GM12891 (cell line): Measurements from ENCODE around the gene ZDHHC11. TPM values are rescaled to one million over a fixed set of nuclear protein-coding genes. Genes with fewer than 3 reads are reported as not detected.

Experiments used
- DNase-seq: peaks from one replicate; pipeline ENCODE4 v3.0.0; 2011; ENCODE audit warnings: low spot score; ENCODE audit not compliant: insufficient read length
- FAIRE-seq: peaks from 2 replicates; lab custom pipeline; 2011; peaks lifted over from hg19 to GRCh38; lab: Jason Lieb, UNC
- PAX5 ChIP-seq: IDR thresholded peaks from 2 replicates; pipeline ENCODE4 v1.6.1; 2011; ENCODE audit warnings: low read length, moderate library complexity, mild to moderate bottlenecking; ENCODE audit not compliant: insufficient read depth, severe bottlenecking
- POLR2A ChIP-seq: IDR thresholded peaks from 2 replicates; pipeline ENCODE4 v1.6.1; 2011; ENCODE audit warnings: low read depth, low read length, control low read depth
- POLR2AphosphoS5 ChIP-seq: IDR thresholded peaks from 2 replicates; pipeline ENCODE4 v1.6.1; 2011; ENCODE audit warnings: low read depth, low read length, control low read depth
- POU2F2 ChIP-seq: IDR thresholded peaks from 2 replicates; pipeline ENCODE4 v1.6.1; 2011; ENCODE audit warnings: low read depth, mild to moderate bottlenecking, control low read depth, low read length, moderate library complexity
- SPI1 ChIP-seq: IDR thresholded peaks from 2 replicates; pipeline ENCODE4 v1.6.1; 2011; ENCODE audit warnings: low read depth, low read length, control low read depth
- TAF1 ChIP-seq: IDR thresholded peaks from 2 replicates; pipeline ENCODE4 v1.6.1; 2011; ENCODE audit warnings: low read depth, low read length, control low read depth
- polyA plus RNA-seq: library from polyadenylated mRNA; unstranded; fragments of >200 nt; gene quantifications from one replicate; pipeline ENCODE4 v1.2.1, GENCODE V29; 2012; ENCODE audit warnings: low read depth, missing spikeins, inconsistent platforms; ENCODE audit not compliant: missing spikeins

The ZDHHC11 gene, protein sequence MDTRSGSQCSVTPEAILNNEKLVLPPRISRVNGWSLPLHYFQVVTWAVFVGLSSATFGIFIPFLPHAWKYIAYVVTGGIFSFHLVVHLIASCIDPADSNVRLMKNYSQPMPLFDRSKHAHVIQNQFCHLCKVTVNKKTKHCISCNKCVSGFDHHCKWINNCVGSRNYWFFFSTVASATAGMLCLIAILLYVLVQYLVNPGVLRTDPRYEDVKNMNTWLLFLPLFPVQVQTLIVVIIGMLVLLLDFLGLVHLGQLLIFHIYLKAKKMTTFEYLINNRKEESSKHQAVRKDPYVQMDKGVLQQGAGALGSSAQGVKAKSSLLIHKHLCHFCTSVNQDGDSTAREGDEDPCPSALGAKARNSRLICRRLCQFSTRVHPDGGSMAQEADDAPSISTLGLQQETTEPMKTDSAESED
- 2.3 TPM for polyA plus RNA-seq

DNA sequence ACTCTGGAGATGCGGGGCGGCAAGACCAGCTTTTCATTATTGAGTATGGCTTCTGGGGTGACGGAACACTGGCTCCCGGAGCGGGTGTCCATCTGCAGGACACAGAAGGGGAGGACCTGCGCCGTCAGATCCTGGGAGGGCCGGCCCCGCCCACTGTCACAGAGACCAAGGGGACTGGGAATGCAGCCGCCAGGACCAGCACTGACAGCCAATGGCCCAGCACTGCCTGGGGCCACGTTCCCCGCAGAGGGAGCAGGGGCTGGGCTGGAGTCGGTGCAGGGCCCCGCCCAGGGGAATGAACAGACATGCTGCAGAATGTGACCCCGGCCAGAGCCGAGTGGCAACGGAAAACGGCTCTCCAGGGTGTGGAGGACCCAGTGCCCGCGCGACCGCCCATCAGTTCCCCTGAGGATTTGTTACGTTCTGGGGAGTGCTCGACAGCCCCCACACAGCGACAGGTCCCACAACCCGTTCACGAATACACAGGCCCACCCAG lies at the start of gene ZDHHC11:
TSS of gene ZDHHC11 (minus strand) at position 476 of the 496 bp plus-strand sequence. CDS start at position 92, 384 bp downstream.
- TF ChIP-seq POLR2A, result no peak
- no peak for TF ChIP-seq PAX5
- TF ChIP-seq POLR2AphosphoS5, result no peak
- TF ChIP-seq POU2F2, result no peak
- TF ChIP-seq SPI1, result no peak
- no peak for TF ChIP-seq TAF1
- FAIRE-seq (no peak), DNase-seq (no peak)

DNA sequence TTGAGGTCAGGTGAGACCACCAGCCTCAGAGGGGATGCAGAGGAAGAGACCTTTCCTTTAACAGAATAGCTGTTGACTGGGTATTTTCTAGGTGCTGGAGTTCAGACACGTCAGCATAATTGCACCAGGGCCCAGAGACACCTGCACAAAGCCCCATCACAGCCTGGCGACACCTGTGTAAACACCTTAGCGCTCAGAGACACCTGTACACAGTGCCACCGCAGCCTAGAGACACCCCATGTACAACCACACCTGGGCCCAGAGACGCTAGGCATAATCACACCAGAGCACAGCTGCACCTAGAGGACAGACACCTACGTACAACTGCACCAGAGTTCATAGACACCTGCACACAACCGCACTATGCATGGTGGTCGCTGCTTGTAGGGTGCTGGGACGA lies 42.9 kb upstream of the ZDHHC11 start:
- no peak for TF ChIP-seq PAX5
- no peak for TF ChIP-seq POLR2AphosphoS5
- TF ChIP-seq POLR2A, result no peak
- TF ChIP-seq SPI1, result no peak
- no peak for TF ChIP-seq TAF1
- TF ChIP-seq POU2F2, result no peak
- DNase-seq, result no peak
- FAIRE-seq, result no peak

DNA sequence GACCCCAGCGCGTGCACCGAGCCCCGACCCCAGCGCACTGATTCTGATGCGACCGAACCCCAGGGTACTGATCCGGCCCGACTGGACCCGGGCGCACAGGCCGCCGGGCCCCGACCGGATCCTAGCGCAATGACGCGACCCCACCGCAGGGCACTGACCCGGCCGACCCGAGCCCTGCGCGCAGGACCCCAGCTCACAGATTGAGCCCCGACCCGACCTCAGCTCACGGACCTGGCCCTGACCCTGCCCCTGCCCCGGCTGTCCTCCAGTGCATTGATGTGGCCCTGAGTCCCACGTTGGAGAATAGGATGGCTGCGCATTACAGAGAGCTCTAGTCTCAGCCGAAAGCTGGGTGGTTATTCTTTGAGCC lies 42.3 kb upstream of the ZDHHC11 start:
- FAIRE-seq (no peak), DNase-seq (no peak)
- TF ChIP-seq POLR2A (no peak), SPI1 (no peak), TAF1 (no peak), POU2F2 (no peak), PAX5 (no peak), POLR2AphosphoS5 (no peak)

DNA sequence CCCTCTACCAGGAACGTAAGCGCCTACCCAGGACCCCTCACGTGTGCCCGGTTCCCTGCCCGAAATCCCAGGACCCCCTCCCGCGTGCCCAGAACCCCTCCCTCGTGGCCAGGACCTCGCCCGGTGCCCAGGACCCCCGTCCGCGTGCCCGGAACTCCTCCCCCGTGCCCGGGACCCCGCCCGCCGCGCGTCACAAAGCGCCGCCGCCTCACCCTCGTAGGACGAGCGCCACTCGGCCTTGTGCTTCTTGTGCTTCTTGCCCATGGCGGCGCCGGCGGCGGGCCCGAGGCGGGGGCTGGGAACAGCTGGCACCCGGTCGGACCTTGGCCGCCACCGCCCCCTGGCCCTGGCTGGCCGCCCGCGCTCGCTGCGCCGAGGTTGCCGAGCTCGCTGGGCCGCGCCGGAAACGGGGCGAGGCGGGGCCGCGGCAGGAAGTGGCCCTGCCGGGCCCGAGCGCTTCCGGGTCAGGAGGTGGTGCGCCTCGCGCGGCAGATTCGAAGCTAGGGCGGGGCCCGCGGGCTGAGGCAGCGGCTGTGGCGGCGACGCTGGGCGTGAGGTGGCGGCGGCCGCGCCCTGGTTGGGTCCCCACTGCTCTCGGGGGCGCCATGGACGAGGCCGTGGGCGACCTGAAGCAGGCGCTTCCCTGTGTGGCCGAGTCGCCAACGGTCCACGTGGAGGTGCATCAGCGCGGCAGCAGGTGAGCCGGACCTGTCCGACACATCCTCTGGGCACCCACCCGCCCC lies 41.8 kb upstream of the ZDHHC11 start, which contains the start of the genes BRD9 and TRIP13:
TSS of gene BRD9 (minus strand) at position 408 of the 743 bp plus-strand sequence. CDS start at position 264, 144 bp downstream.
TSS of gene TRIP13 (plus strand) at position 491 of the 743 bp plus-strand sequence. CDS start at position 606, 115 bp downstream.
- peak; percentile 100 for DNase-seq
- peak; percentile 72 for TF ChIP-seq POLR2AphosphoS5
- TF ChIP-seq POU2F2, result no peak
- no peak; the same call in 1 of the 2 replicates for TF ChIP-seq POLR2A
- peak; percentile 47 for TF ChIP-seq TAF1
- peak; percentile 57 for FAIRE-seq

DNA sequence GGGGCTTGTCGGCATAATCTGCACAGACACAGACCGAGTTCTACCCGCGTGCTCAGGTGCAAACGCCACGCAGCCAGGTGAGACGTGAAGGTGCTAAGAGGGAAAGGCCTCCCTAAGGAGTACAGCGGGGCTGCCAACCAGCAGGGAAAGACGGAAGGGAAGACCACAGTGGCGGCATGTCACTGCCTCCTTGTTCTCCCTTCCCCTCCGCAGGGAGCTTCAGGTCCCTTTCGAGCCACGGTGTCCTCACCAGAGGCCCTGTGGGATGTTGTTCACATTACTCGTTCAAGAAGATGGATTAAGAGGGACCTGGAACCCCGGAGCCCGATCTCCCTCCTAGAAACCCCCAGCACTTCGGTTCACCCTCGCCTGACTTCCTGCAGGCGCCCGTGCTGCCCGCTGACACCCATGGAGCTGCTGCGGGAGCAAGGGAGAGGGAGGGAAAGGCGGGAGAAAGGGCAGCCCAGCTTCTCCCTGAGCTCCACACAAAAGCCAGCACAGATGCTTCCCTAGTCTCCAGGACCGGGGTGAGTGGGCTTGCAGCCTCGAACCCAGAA lies 41.1 kb upstream of the ZDHHC11 start:
- DNase-seq (peak; percentile 52), FAIRE-seq (no peak)
- TF ChIP-seq POLR2AphosphoS5 (no peak), SPI1 (no peak)

DNA sequence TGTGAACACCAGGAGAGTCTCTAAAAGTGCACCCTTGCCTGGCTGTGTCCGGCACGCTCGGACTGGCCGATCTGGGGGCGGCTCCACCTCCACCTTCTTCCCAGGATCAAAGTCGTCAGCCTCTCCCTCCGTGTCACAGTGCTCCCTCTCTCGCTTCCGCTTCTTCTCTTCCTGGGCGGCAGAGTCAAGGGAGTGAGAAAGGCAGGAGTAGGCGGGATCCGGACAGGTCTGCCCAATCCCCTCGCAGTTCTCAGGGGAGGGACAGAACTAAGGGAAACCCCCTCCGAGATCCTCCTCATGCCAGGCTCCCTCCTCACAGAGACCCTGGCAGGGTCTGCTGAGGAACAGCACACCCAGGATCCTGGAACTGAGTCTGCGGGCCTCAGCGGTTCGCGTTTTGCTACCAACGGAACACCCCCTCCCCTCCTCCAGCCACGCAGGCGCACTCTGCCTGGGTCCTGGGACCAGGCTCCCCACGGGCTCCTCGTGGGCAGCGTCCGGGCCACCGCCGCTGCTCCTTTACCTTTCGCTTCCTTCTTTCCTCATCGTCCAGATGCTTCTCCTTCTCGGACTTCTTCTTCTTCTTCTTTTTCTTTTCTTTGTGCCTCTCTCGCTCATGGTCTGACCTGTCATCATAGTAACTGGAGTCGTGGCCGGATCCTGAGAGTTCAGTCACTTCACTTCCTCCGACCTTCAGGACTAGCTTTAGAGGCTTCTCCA lies 40.5 kb upstream of the ZDHHC11 start:
- TF ChIP-seq SPI1 (no peak), POU2F2 (no peak), POLR2A (no peak), POLR2AphosphoS5 (no peak), PAX5 (no peak), TAF1 (no peak)
- FAIRE-seq, result no peak
- no peak for DNase-seq

DNA sequence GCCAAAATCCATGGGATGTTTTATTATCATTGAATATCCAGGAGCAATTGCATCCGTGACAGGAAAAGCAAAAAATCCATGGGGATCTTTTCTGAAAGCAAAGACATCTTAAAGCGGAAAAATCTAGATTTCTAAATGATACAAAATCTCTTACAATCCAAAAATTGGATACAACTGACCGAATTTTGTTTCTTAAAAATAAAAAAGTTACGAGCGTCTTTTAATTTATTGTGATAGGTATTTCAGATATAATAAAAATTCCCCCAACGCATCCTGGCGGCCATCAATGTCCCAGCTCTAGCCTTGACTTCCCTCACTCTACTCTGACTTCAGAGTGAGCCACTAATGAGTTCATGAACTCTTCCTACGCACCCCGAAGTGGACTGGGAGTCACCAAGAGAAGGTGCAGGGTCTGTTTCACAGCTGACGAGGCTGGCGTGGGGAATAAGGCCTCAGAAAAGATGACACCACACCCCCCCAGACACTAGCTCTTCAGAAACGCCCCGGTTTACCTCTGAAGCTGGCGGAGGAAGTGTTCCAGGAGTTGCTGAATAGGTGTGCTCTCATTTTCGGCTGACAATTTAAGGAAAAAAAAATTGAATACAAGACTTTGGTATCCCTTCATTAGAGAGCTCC lies 38.4 kb upstream of the ZDHHC11 start:
- TF ChIP-seq TAF1, result no peak
- TF ChIP-seq POU2F2, result no peak
- TF ChIP-seq POLR2AphosphoS5, result no peak
- no peak for TF ChIP-seq SPI1
- TF ChIP-seq POLR2A, result no peak
- no peak for TF ChIP-seq PAX5
- DNase-seq (no peak), FAIRE-seq (no peak)

DNA sequence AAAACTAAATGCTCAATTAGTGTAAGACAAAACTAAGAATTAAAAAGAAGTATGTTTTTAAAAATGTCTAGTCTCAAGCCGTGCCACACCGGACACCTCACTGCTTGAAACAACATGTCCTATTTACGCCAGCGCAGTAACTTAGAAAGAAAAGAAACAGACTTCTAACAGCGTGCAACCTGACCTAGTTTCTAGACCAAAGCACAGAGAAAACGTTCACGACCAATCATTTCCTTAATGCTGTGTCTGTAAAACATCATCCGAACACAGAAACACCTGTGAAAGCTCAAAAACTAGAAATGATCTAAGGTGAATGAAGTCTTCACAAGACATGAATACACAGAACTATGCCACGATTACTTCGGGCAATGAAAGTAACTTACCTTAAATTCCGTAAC lies 37.9 kb upstream of the ZDHHC11 start:
- FAIRE-seq, result no peak
- no peak for DNase-seq
- TF ChIP-seq SPI1 (no peak), TAF1 (no peak), POLR2AphosphoS5 (no peak), PAX5 (no peak), POLR2A (no peak), POU2F2 (no peak)

DNA sequence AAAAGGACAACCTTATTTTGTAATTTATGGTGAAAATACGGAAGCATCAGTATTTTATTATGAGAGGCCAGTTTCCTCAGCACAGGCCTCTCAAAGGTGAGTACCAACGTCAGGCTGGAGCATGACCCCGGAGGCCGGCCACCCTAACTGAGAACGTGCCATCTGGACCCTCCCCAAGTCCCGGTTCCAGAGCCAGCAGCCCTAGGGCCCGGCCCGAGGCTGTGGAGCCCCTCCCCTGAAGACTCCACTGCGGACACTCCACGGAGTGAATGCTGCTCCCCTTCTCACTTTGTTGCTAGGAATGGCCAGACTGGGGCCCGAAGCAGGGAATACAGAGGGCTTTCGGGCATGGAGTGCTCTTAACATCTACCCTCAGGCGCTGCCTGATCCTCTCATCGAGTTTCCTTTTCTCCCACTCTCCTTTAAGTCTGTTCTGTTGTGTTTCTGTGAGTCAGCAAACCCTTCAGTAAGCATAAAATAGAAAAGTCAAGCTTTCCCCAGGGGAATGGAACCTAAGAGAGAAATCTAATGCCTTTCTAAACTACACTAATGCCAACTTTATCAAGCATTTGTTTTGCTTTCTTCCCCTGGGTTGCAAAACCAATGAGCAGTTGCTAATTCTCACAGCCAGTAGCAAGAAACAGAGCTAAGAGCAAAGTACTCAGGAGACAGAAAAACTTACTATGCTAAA lies 37.3 kb upstream of the ZDHHC11 start:
- TF ChIP-seq POU2F2 (no peak), TAF1 (no peak), SPI1 (no peak), POLR2A (no peak), PAX5 (no peak)
- FAIRE-seq (no peak), DNase-seq (no peak)
